OCI-LY1 (cell line): ENCODE results near the gene ASMTL.

Source experiments
- EZH2 ChIP-seq: fragments of 200-600 bp; sonication (generic), shearing (Covaris generic); IDR thresholded peaks from 2 replicates; pipeline ENCODE4 v1.8.0; 2017; ENCODE audit warnings: borderline replicate concordance, mixed run types, mild to moderate bottlenecking, antibody characterized with exemption, low read length, moderate library complexity, mixed read lengths
- TF ChIP-seq, protein P1 (sequence below): fragments of 200-600 bp; sonication (generic), shearing (Covaris generic); IDR thresholded peaks from 2 replicates; pipeline ENCODE4 v1.5.1; 2017; ENCODE audit warnings: mild to moderate bottlenecking, antibody characterized with exemption, low read length, moderate library complexity, mixed read lengths

DNA sequence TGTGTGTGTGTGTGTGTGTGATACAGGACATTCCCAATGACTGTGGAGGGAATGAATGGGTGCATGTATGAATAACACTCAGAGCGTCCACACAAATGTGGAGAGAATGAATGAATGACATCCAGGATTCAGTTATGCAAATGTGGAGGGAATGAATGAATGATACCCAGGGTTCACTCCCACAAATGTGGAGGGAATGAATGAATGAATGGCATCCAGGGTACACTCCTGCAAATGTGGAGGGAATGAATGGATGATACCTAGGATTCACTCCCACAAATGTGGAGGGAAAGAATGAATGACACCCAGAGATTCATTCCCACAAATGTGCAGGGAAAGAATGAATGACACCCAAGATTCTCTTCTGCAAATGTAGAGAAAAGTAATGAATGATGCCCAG lies 36.0 kb upstream of the ASMTL start:
- TF ChIP-seq EZH2 = no peak
- TF ChIP-seq, protein P1, sequence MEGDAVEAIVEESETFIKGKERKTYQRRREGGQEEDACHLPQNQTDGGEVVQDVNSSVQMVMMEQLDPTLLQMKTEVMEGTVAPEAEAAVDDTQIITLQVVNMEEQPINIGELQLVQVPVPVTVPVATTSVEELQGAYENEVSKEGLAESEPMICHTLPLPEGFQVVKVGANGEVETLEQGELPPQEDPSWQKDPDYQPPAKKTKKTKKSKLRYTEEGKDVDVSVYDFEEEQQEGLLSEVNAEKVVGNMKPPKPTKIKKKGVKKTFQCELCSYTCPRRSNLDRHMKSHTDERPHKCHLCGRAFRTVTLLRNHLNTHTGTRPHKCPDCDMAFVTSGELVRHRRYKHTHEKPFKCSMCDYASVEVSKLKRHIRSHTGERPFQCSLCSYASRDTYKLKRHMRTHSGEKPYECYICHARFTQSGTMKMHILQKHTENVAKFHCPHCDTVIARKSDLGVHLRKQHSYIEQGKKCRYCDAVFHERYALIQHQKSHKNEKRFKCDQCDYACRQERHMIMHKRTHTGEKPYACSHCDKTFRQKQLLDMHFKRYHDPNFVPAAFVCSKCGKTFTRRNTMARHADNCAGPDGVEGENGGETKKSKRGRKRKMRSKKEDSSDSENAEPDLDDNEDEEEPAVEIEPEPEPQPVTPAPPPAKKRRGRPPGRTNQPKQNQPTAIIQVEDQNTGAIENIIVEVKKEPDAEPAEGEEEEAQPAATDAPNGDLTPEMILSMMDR = no peak
